C4-2B (cell line): ENCODE measurements around the gene FHOD1.

Experiments
- CTCF ChIP-seq: fragments of 450-650 bp; conservative IDR thresholded peaks from 2 replicates; pipeline ENCODE4 v1.5.1; 2017; ENCODE audit warnings: mild to moderate bottlenecking
- ZFX ChIP-seq: fragments of 450-650 bp; IDR thresholded peaks from 2 replicates; pipeline ENCODE4 v1.6.1; 2017

GRCh38 chr16:67209565-67209964 lies 37.7 kb downstream of the FHOD1 start:
- TF ChIP-seq CTCF, result no peak
- TF ChIP-seq ZFX, result no peak
